ENCODE results near the gene CLPTM1L.

GRCh38 chr5:1288439-1289335 lies 56.2 kb downstream of the CLPTM1L start:
- TF ChIP-seq EZH2 (IDR thresholded peaks at IDR 0.05; ENCODE audit: borderline replicate concordance, low read length) = no peak
- TF ChIP-seq, protein P1, sequence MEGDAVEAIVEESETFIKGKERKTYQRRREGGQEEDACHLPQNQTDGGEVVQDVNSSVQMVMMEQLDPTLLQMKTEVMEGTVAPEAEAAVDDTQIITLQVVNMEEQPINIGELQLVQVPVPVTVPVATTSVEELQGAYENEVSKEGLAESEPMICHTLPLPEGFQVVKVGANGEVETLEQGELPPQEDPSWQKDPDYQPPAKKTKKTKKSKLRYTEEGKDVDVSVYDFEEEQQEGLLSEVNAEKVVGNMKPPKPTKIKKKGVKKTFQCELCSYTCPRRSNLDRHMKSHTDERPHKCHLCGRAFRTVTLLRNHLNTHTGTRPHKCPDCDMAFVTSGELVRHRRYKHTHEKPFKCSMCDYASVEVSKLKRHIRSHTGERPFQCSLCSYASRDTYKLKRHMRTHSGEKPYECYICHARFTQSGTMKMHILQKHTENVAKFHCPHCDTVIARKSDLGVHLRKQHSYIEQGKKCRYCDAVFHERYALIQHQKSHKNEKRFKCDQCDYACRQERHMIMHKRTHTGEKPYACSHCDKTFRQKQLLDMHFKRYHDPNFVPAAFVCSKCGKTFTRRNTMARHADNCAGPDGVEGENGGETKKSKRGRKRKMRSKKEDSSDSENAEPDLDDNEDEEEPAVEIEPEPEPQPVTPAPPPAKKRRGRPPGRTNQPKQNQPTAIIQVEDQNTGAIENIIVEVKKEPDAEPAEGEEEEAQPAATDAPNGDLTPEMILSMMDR (conservative IDR thresholded peaks at IDR 0.05 in 1 of 2, IDR thresholded peaks at IDR 0.05 in 1 of 2; ENCODE audit: extremely low read depth in 1 of 2, insufficient read depth in 1 of 2, low read depth in 1 of 2, low read length in 2 of 2) = no peak

Measured in mammary epithelial cell (primary cell).